Activated CD4-positive, alpha-beta T cell treated with anti-CD3 and anti-CD28 coated beads, Interleukin-2, amount 50 U/mL, for 48 hours (primary cell): ENCODE measurements around the gene ADAMTS17.

Source experiments
- DNase-seq, 2 experiments: peaks; one replicate each; pipeline ENCODE4 v3.0.0-alpha.2; 2020

Gene ADAMTS17

DNA sequence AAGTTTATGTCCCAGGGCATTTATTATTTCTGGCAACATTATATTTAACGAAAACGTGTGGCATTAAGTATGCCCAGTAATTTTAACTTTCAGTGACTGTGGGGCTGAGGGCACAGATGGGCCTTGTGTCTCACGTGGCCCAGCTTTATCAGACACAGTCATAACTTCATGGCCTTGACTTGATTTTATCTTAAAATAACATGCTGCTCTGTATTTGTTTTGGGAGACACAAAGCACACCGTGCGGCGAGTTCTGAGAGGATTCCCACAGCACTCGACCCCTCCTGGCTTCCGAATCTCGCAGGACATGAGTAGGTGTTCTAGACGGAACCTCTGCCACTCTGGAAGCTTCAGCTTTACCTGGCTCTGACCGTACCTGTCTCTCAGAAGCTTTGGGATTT is 180.8 kb downstream of the ADAMTS17 start:
- no peak for DNase-seq

DNA sequence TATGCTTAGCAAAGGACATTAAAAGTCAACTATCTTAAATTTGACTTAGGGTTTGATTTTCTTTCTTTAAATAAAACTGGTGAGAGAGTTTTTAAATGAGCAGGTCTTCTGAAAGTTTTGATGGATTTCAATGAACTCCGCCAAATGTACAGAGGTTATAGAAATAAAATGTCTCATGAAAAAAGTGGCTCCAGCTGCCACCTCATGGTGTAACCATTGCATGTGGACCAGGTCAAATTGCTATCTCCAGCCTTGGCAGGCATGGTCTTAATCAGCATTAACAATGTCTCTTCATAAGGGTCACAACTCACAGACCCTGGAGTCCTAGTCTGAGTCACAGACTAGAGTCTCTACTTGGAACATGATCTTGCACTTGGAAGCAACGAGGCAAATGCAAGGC is 182.3 kb downstream of the ADAMTS17 start:
- DNase-seq: no peak

DNA sequence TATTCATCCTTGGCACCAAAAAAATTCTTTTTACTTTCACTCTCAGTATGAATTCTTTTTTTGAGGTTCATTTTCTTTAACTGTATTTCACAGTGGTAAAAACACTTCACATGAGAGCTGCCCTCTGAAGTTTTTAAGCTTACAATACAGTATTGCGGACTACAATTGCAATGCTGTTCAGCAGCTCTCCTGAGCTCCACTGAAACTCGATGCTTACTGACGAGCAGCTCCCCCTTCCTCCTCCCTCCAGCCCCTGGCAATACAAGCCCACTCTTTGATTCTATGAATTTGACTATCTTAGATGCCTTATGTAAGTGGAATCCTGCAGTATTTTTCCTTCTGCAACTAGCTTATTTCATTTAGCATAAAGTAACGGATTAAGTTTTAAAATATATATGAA is 183.4 kb downstream of the ADAMTS17 start:
- no peak for DNase-seq

DNA sequence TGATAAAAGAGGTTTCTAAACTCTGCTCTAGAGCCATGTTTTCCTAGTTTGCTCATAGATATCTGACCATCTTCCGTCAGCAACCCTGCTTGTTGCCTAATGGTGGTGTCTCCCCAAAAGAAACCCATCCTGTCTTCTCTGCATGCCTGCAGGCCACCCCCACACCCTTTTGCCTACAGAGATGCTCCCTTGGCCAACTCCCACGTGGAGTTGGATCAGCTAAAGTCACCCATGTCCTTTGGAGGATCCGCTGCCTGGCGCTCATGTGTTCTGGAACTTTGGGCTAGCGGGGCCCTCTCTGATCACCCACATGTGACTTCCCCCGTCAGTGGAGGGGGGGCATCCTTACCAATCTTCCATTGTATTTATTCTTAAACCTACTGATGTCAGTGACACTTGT is 185.6 kb downstream of the ADAMTS17 start:
- no peak for DNase-seq

DNA sequence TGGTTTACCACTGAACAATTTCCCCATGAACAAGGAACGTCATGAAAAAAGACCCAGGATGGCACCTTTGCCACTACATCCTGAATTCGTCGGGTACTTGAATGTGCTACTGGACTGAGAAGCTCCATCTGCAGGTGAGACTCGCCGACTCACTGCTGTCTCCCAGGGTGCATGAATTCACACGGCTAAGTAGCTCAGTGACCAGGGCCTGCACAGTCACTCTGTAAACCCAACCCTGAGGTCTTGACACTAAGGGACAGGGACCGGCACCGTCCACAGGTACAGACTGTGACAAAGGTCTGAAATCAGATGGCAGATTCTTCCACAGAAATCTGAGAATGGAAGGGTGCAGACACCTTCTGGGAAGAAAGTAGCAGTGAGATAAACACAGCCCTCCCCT is 187.4 kb downstream of the ADAMTS17 start:
- DNase-seq: no peak

DNA sequence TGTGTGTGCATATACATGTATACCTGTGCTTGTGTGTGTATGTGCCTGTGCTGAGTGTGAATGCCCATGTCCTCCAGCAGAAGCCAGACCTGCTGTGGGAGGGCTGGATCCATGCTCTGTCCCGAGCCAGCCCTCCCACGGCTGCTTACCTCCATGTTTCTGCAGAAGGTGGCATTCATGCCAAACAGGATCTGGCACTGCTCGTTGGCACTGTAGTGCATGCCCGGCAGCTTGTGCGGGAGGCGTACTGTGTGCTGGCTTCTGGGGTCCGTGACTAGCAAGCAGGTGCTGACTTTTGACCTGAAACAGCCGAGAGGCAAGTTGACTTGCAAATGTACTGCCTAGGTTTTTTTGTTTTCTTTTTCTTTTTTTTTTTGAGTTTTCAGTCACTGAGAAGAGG is 189.3 kb downstream of the ADAMTS17 start:
- no peak for DNase-seq

DNA sequence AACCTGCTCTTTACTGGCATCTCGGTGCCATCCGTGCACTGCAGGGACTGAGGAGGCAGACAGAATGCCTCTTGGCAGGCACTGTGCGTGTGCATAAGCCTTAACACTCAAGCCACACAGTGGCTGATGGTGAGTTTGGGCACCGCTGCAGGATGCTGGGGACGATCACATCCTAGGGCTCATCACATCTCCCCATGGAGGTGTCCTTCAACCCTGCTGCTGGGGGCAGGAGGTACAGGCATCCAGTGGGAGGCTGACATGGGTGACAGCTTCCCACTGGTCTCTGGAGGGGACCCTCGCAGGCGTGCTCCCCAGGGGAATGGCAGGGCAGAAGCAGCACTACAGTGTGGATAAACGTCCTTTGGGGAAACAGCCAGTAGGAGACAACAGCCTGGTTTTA is 190.9 kb downstream of the ADAMTS17 start:
- no peak for DNase-seq

DNA sequence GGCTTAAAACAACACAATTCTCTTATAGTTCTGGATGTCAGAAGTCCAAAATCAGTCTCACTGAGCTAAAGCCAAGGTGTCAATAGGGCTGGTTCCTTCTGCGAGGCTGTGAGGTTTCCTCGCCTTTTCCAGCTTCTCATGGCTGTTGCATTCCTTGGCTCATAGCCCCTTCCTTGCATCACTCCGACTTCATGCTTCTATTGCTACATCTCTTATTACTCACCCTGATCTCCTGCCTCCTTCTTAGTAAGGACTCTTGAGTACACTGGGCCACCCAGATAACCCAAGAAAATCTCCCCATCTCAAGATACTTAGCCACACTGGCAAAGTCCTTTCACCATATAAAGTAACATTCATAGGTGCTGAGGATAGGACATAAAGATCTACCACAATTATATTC is 193.9 kb downstream of the ADAMTS17 start:
- no peak for DNase-seq

DNA sequence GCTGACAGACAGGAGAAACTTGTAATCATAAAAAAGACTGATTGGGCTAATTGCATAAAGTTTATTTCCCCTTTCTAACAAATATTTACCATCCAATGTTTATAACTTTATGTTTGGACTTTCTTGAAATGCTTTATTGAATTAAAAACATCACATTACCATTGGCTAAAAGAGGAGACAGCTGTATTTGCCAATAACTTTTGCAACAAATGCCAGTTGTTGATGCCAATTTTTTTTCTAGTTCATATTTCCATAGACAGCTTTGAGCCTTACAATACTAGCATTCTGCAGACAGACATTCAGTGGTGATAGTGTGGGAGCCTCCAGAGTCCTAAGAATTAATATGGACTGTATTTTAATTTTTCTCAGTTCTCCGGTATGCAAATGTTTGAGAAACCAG is 198.4 kb downstream of the ADAMTS17 start:
- no peak for DNase-seq

DNA sequence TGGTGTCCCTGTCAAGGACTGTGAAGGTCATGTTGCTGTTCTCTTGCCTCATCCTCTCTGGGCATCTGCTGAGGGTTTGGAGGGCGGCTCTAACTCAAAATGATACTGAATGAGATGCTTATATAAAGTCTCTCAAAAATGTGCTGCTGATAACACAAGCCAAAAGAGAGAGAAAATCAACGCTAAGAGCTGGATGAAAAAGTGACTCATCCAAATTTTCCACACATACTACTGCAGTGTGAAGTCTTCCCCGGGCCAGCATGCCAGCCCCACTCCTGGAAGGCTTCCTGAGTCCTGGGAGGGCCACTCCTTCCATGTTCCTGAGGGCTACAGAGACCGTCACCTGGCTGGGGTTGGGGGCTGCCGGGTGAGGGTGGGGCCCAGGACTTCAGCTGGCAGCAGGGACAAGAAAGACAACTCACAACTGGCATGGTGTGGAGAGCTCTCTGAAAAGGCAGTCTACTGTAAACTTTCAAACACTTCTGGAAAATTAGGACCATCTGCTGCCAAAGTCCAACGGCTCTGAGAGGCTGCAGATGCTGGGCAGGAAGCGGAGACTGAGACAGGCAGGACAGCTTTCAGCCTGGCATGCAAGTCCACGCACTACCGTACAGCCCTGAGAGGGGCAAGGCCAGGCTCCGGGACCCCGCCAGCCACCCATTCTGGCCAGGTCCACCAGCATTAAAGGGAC is 200.3 kb downstream of the ADAMTS17 start:
- DNase-seq: no peak

DNA sequence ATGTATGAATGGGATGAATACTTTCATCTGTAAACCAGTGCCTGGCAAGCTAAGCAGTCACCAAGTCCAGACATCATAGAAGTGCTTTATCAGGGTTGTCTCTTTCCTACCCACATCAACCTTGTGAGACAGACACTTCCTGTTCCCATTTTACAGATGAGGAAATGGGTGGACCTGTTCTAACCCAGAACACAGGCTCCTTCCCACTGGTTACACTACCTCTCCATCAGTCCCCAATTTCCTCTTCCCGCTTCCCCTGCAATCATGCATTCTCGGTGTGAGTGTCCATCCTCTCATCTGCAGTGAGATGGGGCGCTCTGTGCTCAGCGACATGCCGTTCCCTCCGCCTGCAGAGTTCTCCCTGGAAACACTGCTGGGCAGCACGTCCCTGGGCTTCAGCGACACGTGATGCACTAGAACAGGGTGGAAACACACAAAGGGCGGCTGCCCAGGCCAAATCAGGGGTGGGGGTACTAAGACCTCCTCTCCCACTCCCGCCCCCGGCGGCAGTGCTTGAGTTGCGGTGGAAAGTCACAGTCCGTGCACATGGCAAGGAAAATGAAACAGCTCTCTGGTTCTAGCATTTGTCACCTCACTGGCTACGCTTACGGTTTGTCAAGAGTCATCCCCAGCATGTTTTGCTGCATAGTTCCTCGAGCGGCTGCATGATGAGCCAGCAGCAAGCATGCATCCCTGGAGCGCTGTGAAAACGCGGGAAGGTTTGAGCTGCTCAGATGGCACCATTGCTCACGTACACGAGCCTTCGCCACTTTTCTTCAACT is 201.1 kb downstream of the ADAMTS17 start:
- DNase-seq: no peak

DNA sequence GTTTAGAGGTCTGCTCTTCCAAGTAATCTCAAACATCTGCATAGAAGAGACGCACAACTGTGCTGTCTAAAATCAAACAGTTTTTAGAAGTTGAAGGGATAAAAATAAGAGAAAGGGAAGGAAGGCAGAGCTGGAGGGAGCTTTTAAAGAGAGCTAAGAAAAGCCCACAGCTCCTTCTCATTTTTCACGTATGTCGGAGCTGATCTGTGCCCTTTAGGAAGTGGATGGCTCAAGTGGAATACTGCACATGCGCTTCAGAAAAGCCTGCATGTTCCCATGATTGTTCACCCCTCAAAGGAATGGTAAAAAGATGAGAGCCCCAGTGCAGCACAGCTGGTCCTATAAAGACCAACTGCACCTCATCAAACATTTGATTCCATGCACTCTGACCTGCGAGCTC is 207.2 kb downstream of the ADAMTS17 start:
- no peak for DNase-seq

DNA sequence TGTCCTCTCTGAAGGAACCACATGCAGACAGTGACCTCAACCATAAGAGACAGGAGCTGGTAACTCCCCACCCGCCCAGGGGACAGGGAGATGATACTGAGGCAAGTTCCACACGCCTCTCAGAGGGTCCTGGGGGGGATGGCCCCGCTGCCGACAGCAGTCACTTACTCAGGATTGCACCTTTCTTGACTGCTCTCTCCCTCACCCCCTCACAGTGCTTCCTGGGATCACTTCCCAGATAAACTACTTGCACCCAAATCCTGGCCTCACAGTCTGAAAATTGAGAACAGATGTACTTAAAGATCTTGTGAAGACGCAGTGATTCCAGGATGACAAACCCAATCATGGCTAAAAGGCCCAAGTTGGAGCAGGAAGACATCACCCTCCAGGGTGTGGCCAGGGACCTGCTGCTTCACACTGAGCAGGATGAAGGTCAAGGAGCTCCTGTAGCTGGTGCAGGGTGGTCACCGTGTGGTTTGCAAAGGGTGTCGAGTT is 207.6 kb downstream of the ADAMTS17 start:
- DNase-seq: no peak

DNA sequence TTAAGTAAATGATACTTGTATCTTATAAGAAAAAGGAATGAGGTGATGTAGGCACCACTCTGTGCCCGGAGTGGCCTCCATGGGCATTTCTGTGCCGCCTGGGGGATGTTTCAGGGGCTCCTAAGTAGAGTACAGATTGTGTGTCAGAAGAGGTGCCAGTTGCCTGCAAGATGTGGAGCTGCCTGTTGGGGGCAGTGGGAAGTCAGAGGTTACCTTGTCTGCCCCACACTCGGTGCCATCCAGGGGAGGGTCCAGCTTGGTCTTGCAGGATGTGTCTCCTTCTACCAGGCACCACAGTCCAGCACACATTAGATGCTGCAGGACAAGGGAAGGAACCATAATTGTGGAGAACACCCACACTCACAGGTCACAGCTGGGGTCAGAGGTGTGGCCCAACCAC is 208.8 kb downstream of the ADAMTS17 start:
- DNase-seq: no peak

DNA sequence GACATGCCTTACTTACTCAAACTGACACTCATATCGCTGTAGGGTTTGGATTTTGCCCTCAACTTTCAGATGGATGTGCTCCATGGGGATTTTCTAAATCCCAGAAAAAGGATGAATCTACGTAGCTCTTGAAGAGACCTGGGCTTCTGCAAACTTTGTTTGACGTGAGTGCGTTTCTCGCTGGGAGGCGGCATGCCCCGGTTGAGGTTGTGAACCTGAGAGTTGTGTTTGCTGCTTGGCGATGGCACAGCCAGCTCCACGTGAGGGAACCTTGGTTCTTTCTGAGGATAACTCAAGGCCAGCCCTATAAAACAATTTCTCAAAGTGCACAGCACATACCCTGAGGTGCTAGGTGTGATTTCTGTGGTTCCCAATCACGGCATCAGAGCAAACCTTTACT is 209.5 kb downstream of the ADAMTS17 start:
- no peak for DNase-seq

DNA sequence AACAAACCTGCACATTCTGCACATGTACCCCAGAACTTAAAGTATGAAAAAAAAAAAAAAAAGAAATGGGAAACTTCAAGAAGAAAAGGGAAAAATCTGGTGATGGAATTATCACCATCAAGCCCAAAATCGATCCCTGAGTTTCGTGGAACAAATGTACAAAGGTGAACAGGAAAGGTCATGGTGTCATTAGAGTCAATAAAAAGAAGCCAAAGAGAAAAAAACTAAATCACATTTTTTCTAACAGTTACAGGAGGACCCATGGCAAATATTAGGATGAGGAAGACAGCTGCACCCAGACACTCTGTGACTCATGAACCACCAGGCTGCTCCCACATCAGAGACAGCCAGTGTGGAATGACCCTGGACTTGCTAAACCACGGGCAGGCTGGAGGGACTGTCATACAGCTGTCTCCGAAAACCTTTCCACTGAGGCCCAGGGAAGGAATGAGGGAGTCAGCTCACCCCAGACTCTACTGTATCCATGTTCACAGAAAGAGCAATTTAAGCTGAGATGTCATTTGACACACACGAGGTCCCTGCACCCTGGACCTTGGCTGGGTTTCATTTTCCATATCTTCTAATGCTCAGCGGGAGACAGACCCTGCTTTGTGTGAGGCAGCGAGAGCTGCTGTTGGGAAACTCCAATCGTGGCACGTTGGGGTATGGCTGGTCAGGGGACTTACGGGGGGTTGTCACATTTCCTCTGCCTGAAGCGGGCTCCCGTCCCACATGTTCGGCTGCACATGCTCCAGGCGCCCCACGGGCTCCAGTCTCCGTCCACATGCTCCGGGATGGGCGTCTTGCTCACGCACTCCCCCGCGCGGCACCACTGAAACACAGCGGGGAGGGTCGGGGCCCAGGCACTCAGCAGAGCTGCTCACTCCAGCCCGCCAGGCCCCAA is 210.2 kb downstream of the ADAMTS17 start:
- peak; percentile 37 to 48 for DNase-seq

DNA sequence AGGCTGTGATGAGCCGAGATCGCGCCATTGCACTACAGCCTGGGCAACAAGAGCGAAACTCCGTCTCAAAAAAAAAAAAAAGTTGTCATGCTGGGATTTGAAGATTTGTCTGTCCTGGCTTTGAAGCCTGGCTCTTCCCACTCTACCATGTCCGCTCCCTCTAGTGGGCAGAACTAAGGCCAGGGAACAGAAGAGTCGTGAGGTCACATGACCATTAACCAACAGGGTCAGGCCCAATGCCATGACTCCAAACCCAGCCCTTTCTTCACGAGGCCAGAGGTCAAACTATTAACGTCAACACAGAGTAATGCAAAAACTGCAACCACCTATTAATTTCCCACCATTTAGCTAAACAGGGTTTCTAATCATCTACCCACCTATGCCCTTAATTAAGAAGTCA is 212.1 kb downstream of the ADAMTS17 start:
- no peak for DNase-seq

DNA sequence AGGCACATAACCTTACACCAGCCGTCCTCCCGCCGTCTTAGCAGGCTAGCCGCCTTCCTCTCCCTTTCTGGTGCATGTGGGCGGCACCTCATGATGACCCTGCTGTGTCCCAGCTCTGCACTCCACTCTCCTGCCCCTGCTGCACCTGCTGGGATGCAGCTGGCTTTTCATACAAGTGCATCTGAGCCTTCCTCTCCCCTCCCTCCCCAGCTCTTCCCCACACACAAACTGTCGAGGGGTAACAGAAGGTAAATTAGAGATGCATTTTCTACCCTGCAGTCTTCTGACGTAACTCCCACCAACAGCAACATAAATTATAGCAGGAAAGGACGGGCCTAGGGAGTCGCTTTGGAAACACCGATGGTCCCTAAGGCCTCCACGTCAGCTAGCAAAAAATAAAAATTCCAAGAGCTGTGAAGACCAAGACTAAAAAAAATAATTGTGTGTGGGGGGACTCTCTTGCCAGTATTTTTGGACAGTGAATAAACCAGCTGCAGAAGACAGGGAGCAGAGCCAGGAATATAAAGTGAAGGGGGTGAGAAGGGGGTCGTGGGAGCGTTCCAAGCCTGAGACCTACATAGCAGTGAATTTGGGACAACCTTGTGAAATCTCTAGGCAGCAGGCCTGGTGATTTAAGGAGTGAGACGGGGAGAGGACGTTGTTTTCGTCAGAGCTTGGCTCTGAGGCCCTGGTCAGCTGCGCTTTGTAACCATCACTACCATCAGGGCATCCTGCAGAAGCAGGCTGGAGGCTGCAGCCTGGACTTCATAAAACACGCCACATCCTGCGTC is 216.2 kb downstream of the ADAMTS17 start:
- DNase-seq: no peak

DNA sequence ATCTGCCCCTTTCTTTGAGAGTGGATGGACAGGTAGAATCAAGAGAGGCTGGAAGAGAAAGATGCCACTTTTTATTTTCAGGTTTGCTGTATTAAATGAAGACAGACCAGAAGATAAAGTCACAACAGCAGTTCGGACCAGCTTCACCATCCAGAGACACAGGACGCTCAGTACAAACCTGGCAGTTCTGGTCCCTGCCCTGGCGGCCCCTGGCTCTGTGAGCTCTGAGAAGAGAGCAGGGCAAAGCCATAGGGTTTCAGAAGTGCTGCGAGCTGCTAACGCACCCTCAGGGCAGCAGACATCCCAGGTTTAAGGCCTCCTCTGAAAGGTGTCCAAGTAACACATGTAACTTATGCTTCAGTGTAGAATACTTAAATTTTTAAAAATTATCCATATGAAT is 216.8 kb downstream of the ADAMTS17 start:
- DNase-seq: no peak

DNA sequence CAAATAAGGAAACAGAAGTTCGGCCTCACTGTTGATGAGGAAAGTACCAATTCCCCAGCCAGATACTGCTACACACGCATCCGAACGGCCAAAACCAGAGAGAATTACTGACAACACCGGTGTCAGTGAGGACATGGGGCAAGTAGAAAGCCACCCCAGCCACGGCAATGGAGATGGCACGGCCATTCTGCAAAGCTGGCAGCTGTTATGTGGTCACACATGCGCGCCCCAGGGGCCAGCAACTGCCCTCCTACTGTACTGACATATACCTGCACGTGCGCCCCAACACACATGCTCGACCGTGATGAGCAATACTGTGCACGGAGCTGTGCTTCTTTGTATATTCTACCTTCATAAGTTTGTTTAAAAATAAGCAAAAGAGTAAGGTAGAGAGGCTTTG is 217.4 kb downstream of the ADAMTS17 start:
- DNase-seq: no peak

DNA sequence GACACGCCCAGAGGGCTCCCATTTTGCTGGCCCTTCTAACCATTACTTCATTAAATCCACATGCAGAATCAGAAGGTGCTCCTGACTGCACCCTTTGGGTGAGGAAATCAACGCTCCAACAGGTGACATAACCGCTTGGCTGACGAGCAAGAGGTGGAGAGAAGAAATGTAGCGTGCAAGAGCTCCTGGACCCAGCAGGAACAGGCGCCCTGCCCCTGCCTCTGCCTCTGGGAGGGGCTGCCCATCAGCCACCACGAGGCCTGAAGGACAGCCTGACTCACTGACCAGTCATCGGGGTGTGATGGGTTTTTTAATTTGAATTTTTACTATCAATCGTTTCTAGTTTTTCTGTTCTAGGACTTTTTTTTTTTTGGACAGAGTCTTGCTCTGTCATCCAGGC is 218.2 kb downstream of the ADAMTS17 start:
- DNase-seq: no peak

DNA sequence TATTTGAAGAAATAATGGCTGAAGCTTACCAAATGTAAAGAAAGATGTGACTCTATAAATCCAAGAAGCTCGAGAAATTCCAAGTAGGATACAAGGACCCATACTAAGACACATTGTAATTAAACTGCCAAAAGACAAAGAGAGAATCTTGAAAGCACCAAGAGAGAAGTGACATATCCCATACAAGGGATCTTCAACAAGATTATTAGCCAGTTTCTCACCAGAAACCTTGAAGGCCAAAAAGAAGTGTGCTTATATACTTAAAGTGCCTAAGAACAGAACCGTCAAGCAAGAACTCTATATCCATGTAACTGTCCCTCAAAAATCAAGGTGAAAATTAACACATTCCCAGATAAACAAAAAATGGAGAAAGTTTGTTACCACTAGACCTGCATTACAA is 220.5 kb downstream of the ADAMTS17 start:
- DNase-seq: no peak

DNA sequence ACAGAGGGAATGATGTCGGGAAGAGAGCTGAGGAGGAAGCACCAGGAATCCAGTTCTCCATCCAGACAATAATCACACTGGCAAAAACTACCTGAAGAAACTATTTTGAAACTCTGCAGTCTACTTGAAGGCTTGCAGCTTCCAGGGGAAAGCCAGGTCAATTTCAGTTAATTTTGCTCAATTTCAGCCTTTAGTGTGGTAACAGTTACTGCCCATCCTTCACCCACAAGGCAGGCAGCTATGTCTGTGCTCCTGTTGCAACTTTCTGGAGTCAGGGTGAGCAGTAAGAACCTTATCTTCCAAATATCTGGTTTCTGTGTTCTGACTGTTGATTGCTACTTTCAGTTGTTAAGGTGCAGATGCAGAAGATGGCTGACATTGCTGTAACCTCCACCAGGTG is 221.7 kb downstream of the ADAMTS17 start:
- no peak for DNase-seq
